GM12878 (cell line): ENCODE measurements around the gene PLCG2. TPM values are rescaled to one million over a fixed set of nuclear protein-coding genes. Genes with fewer than 3 reads are reported as not detected.
"Not testable (repeated sequence)": the region's sequence is repeated elsewhere in the genome, so short reads cannot be mapped to it uniquely, and the experiment has no call there.

Source experiments
- ATAC-seq: fragments of 200-7000 bp; cut with Tn5 transposase; 3 replicates; pipeline ENCODE4 v1.9.1; 2020; ENCODE audit warnings: mild to moderate bottlenecking, moderate library complexity
- BruUV-seq: library from RNA; stranded (reverse); fragments of 400-500 nt; replicated peaks from 2 replicates; lab custom pipeline; 2021; lab: Mats Ljungman, UMichigan
- CTCF ChIA-PET: fragments of 300-600 bp; sonication (Branson Sonifier 250); formaldehyde crosslinking; extraction: SDS; loops from one replicate; lab custom pipeline; 2021; ENCODE audit warnings: inconsistent platforms; lab: Yijun Ruan, JAX
- POLR2A ChIA-PET: fragments of 350-600 bp; formaldehyde crosslinking; extraction: SDS; loops from one replicate; lab custom pipeline; 2021; ENCODE audit warnings: inconsistent platforms; lab: Charles Lee
- RAD21 ChIA-PET: fragments of 300-600 bp; sonication (Branson Sonifier 250); formaldehyde crosslinking; loops from one replicate; lab custom pipeline; 2023; ENCODE audit warnings: antibody characterized with exemption; ENCODE audit not compliant: unreplicated experiment; lab: Charles Lee
- SMC1A ChIA-PET: fragments of 300-600 bp; sonication (Branson Sonifier 250); formaldehyde crosslinking; loops from one replicate; lab custom pipeline; 2023; ENCODE audit not compliant: unreplicated experiment, uncharacterized antibody; lab: Charles Lee
- DNase-seq: peaks from one replicate; pipeline ENCODE4 v3.0.0-alpha.2; 2011; ENCODE audit warnings: low read depth, low spot score
- FAIRE-seq: peaks from 3 replicates; lab custom pipeline; 2011; peaks lifted over from hg19 to GRCh38; lab: Jason Lieb, UNC
- H2AFZ ChIP-seq: 2 replicates; pipeline ENCODE4 v1.6.0; 2011; ENCODE audit warnings: low read depth, low read length, control low read depth; ENCODE audit not compliant: control insufficient read depth
- H3K27ac ChIP-seq: 2 replicates; pipeline ENCODE4 v1.5.1; 2011; ENCODE audit warnings: control low read depth; ENCODE audit not compliant: control insufficient read depth, insufficient read depth
- H3K27me3 ChIP-seq, 2 experiments: replicated peaks in 1 of 2; 2 replicates each; pipeline versions ENCODE4 v1.6.0 to v1.6.1; 2011; ENCODE audit warnings: low read length in 1 of 2; ENCODE audit not compliant: control insufficient read depth in 2 of 2, insufficient read depth in 2 of 2
- H3K36me3 ChIP-seq, 2 experiments: 2 replicates each; pipeline ENCODE4 v1.5.1; 2011; ENCODE audit warnings: low read length in 1 of 2; ENCODE audit not compliant: control insufficient read depth in 2 of 2, insufficient read depth in 2 of 2
- H3K4me1 ChIP-seq: 2 replicates; pipeline ENCODE4 v1.6.1; 2011; ENCODE audit warnings: mild to moderate bottlenecking, low read length, moderate library complexity, mixed read lengths; ENCODE audit not compliant: control insufficient read depth, insufficient read depth
- H3K4me2 ChIP-seq: 2 replicates; pipeline ENCODE4 v1.6.0; 2011; ENCODE audit warnings: control low read depth; ENCODE audit not compliant: control insufficient read depth, insufficient read depth
- H3K4me3 ChIP-seq: fragments of 200-600 bp; sonication (generic); 2 replicates; pipeline ENCODE4 v1.5.1; 2016
- H3K79me2 ChIP-seq: 2 replicates; pipeline ENCODE4 v1.6.0; 2011; ENCODE audit warnings: low read length; ENCODE audit not compliant: control insufficient read depth, insufficient read depth
- H3K9ac ChIP-seq: 2 replicates; pipeline ENCODE4 v1.8.0; 2011; ENCODE audit warnings: low read length, control low read depth, mixed read lengths; ENCODE audit not compliant: control insufficient read depth, insufficient read depth
- H3K9me3 ChIP-seq: replicated peaks from 3 replicates; pipeline ENCODE4 v1.5.1; 2011; ENCODE audit warnings: mild to moderate bottlenecking, low read length; ENCODE audit not compliant: control insufficient read depth, insufficient read depth
- H4K20me1 ChIP-seq: 2 replicates; pipeline ENCODE4 v1.6.0; 2011; ENCODE audit not compliant: control insufficient read depth, insufficient read depth
- BCLAF1 ChIP-seq: fragments of 450-650 bp; IDR thresholded peaks from 2 replicates; pipeline ENCODE4 v1.6.1; 2017; ENCODE audit warnings: antibody characterized with exemption, mild to moderate bottlenecking, moderate library complexity
- BHLHE40 ChIP-seq, 2 experiments: fragments of 450-650 bp in 1 of 2; IDR thresholded peaks; 2 replicates each; pipeline ENCODE4 v1.6.1; 2011 to 2017; ENCODE audit warnings: low read depth in 2 of 2, borderline replicate concordance in 1 of 2, improper control_type of control experiment in 1 of 2, low read length in 1 of 2, mild to moderate bottlenecking in 1 of 2
- HDAC2 ChIP-seq: fragments of 200-600 bp; sonication (generic); IDR thresholded peaks from 2 replicates; pipeline ENCODE4 v1.6.1; 2017
- JUNB ChIP-seq: IDR thresholded peaks from 2 replicates; pipeline ENCODE4 v1.6.1; 2016; ENCODE audit warnings: antibody characterized with exemption, mild to moderate bottlenecking
- MEF2A ChIP-seq: IDR thresholded peaks from 2 replicates; pipeline ENCODE4 v1.6.1; 2011; ENCODE audit warnings: low read depth, mild to moderate bottlenecking, low read length, moderate library complexity; ENCODE audit not compliant: insufficient read depth
- NKRF ChIP-seq: fragments of 450-650 bp; conservative IDR thresholded peaks from 2 replicates; pipeline ENCODE4 v1.6.1; 2017; ENCODE audit warnings: mild to moderate bottlenecking, moderate library complexity
- USF1 ChIP-seq: IDR thresholded peaks from 2 replicates; pipeline ENCODE4 v1.6.1; 2011; ENCODE audit warnings: borderline replicate concordance, low read depth, mild to moderate bottlenecking, moderate library complexity, mixed read lengths, low read length; ENCODE audit not compliant: insufficient read depth; ENCODE audit errors: extremely low read length
- ZNF207 ChIP-seq: fragments of 450-650 bp; IDR thresholded peaks from 2 replicates; pipeline ENCODE4 v1.6.1; 2014; ENCODE audit warnings: antibody characterized with exemption, mild to moderate bottlenecking, borderline replicate concordance
- WGBS: methylation state at CpG from one replicate; pipeline ENCODE4 v1.1.6; 2016; ENCODE audit warnings: low lambda C conversion rate; ENCODE audit not compliant: insufficient replicate concordance, insufficient coverage; ENCODE audit errors: missing lambda C conversion rate; 5-methylcytosine and 5-hydroxymethylcytosine counted together
- in situ Hi-C: fragments of 300-500 bp; cut with MboI; formaldehyde crosslinking; loops from 9 replicates; pipeline ENCODE4 v1.14.3; 2018; ENCODE audit warnings: mixed read lengths
- intact Hi-C: fragments of 100-400 bp; cut with micrococcal nuclease; formaldehyde crosslinking; loops from one replicate; pipeline ENCODE4 v1.14.2; 2022; ENCODE audit not compliant: unreplicated experiment
- polyA plus RNA-seq, 11 experiments: library from polyadenylated mRNA; depleted of rRNA in 4 of 11; unstranded in 6 of 11; stranded (reverse) in 5 of 11; fragments of >200 nt; fragmentation: Nextera tagmentation in 4 of 11; fragmentation: Illumina TruSeq in 1 of 11; extraction: Ambion mirVana in 4 of 11; extraction: Trizol in 1 of 11; gene quantifications; 1 replicate in 1 of 11; 2 replicates in 10 of 11; pipeline versions ENCODE4 v1.2.1 to v1.2.3, GENCODE V29; 2011 to 2016; ENCODE audit warnings: inconsistent platforms in 2 of 11, missing spikeins in 2 of 11, low read depth in 1 of 11
- total RNA-seq, 4 experiments: library from RNA; depleted of rRNA in 3 of 4; stranded (reverse); fragments of >200 nt in 3 of 4; fragmentation: Illumina TruSeq in 1 of 4; extraction: Trizol in 1 of 4; gene quantifications; 2 replicates each; pipeline versions ENCODE4 v1.2.1 to v1.2.3, GENCODE V29; 2013 to 2021
- TF ChIP-seq, protein P1 (sequence below): fragments of 450-650 bp; IDR thresholded peaks from 2 replicates; pipeline ENCODE4 v1.6.1; 2017; ENCODE audit warnings: mild to moderate bottlenecking

The PLCG2 gene
- total and polyA plus RNA-seq, 10 of the 15 experiments (the other 5 are each of a cell fraction or from before 2014, with no cell fraction given), result 47.6 to 256 (median 149) TPM

GRCh38 chr16:81740169-81740568 is 38.9 kb upstream of the PLCG2 start (continued):
- TF ChIP-seq HDAC2, result no peak
- TF ChIP-seq, protein P1, sequence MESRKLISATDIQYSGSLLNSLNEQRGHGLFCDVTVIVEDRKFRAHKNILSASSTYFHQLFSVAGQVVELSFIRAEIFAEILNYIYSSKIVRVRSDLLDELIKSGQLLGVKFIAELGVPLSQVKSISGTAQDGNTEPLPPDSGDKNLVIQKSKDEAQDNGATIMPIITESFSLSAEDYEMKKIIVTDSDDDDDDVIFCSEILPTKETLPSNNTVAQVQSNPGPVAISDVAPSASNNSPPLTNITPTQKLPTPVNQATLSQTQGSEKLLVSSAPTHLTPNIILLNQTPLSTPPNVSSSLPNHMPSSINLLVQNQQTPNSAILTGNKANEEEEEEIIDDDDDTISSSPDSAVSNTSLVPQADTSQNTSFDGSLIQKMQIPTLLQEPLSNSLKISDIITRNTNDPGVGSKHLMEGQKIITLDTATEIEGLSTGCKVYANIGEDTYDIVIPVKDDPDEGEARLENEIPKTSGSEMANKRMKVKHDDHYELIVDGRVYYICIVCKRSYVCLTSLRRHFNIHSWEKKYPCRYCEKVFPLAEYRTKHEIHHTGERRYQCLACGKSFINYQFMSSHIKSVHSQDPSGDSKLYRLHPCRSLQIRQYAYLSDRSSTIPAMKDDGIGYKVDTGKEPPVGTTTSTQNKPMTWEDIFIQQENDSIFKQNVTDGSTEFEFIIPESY, result no peak
- TF ChIP-seq BCLAF1, result no peak
- peak; percentile 23; the same call in 1 of the 2 replicates for TF ChIP-seq ZNF207
- TF ChIP-seq JUNB, result no peak
- TF ChIP-seq MEF2A, result no peak
- TF ChIP-seq USF1, result peak; percentile 96
- TF ChIP-seq NKRF, result no peak
- TF ChIP-seq BHLHE40 (IDR thresholded peaks at IDR 0.05; ENCODE audit: borderline replicate concordance in 1 of 2, low read depth in 2 of 2, low read length in 1 of 2), result peak; percentile 24 to 88; a peak in 2 of 4 replicates

- ChIA-PET RAD21 (interaction anchor here (0.6 to 4.6 kb wide), 16 partner anchors 8 to 148 kb away, joined by 3 to 47 read pairs (median 7); partner anchors contain the start of gene PLCG2), SMC1A (interaction anchor here (0.8 to 5.1 kb wide), 18 partner anchors 11 to 132 kb away, joined by 3 to 48 read pairs (median 7); partner anchors contain the start of gene PLCG2), POLR2A (interaction anchor here (1.1 to 2.1 kb wide), 3 partner anchors 8 to 41 kb away, joined by 4 to 11 read pairs (median 5); no protein-coding TSS in a partner anchor), CTCF (interaction anchor here (0.7 to 7.3 kb wide), 9 partner anchors 10 to 146 kb away, joined by 3 to 73 read pairs (median 5); no protein-coding TSS in a partner anchor)
- DNase-seq, FAIRE-seq, H3K4me3 ChIP-seq, H3K9ac ChIP-seq, H3K27ac ChIP-seq, H3K36me3 ChIP-seq, ATAC-seq, H3K9me3 ChIP-seq, H3K27me3 ChIP-seq, intact Hi-C loops, in situ Hi-C loops, H3K79me2 ChIP-seq, H3K4me2 ChIP-seq, H2AFZ ChIP-seq, H4K20me1 ChIP-seq, BruUV-seq: not testable (repeated sequence)
- H3K4me1 ChIP-seq, result peaks cover 34% of the 10 kb centered on the region
- WGBS, result 97% methylated on average over 6 of the region's 6 CpGs
Measured at GRCh38 chr16:81741430-81741770, 37.7 kb upstream of the PLCG2 start.
